Activated T-cell treated with anti-CD3 and anti-CD28 coated beads for 24 hours (primary cell): ENCODE results near the gene CHRNA3.
"Not testable (repeated sequence)": the region's sequence is repeated elsewhere in the genome, so short reads cannot be mapped to it uniquely, and the experiment has no call there.

Source experiments
- DNase-seq: peaks from one replicate; pipeline ENCODE4 v3.0.0-alpha.2; 2020; ENCODE audit warnings: low read depth

Gene CHRNA3

DNA sequence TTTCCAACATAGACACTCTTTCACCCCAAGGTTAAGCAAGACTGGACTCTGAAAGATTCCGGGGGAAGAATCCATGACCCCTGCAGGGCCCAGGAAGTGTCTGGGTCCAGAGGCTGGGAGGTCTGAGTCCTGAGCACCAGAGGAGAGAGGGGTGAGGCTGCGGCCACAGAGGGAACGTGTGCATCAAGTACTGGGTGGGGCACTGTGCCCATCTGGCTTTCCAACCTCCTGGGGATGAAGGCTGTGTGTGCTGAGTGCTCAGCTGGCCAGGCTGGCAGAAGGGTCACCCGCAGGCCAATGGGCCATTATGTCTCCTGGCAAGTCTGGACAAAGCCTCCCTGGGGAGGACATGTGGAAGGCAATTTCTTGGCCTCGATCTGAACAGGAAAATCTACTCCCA, 3.3 kb downstream of the CHRNA3 start:
- no peak for DNase-seq

DNA sequence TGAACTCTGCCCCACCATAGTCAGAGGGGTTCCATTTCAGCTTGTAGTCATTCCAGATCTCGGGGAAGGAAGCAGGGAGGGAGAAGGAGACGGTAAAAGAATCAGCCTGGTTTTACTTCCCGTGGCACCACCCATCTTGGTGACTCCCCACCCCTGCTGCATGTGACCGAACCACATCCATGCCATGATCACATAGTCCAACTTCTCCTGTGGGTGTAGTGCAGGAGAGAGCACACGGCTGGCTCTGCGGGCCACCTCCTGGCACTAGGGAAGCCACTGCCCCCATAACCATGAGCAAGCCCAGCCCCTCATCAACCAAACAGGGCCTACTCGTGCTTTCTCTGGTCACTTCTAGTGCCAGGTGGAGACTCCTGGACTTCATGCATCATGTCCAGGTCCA, 3.7 kb downstream of the CHRNA3 start:
- no peak for DNase-seq

DNA sequence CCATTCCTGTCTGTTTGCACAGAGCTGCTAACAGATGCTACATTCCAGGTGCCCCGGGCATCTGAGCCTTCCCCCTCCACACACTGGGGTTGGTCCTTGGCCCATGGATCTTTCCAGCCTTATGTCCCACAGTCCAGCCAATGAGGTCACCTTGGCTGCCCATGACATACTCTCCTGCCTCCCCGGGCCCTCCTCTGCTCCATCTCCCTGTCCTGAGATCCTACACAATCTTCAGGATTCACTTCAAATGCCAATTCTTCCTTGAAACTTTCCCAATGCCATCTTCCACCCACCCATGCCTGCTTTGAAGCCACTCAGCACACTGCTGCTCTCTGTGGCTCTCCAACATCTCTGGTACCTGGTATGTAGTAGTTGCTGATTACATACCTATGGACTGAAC, 4.3 kb downstream of the CHRNA3 start:
- no peak for DNase-seq

DNA sequence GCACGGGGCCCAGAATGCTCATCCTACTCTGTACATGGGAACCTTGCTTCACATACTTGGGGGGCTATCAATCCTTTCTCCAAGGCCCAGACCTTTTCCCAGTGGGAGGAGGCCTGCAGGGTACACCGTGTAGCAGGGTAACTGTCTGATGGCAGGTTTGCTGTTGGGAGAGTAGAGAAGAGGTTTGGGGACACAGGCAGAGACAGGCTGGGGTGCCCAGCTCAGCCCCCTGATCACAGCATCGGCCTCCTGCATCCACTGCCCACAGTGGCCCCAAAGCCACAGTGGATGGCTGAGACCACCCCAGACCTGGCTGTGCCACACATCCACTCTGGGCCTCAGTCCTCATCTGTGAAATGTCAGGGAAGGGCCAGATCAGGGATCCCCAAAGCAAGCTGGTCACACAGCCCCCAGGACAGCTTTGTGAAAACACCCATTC, 5.6 kb downstream of the CHRNA3 start:
- no peak for DNase-seq

DNA sequence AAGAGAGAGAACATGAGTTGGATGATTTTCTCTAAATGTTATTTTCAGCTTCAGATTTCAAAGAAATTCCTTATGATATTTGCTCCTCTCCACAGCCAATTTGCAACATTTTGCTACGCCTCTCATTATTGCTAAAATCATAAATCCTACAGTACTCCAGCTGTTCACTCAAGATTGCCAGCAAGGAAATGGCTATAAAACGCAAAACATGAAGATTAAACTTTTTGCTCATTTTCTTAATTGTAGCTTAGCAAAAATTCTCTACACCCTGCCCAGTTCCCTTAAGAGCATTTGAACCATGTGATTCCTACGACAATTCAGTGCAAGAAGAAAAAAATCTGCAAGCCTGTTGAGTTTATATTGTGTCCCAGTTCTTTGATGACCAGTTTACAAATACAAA, 6.8 kb downstream of the CHRNA3 start:
- no peak for DNase-seq

DNA sequence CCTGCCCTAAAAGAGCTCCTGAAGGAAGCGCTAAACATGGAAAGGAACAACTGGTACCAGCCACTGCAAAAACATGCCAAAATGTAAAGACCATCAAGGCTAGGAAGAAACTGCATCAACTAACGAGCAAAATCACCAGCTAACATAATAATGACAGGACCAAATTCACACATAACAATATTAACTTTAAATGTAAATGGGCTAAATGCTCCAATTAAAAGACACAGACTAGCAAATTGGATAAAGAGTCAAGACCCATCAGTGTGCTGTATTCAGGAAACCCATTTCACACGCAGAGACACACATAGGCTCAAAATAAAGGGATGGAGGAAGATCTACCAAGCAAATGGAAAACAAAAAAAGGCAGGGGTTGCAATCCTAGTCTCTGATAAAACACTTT, 11.2 kb downstream of the CHRNA3 start:
- not testable (repeated sequence) for DNase-seq

DNA sequence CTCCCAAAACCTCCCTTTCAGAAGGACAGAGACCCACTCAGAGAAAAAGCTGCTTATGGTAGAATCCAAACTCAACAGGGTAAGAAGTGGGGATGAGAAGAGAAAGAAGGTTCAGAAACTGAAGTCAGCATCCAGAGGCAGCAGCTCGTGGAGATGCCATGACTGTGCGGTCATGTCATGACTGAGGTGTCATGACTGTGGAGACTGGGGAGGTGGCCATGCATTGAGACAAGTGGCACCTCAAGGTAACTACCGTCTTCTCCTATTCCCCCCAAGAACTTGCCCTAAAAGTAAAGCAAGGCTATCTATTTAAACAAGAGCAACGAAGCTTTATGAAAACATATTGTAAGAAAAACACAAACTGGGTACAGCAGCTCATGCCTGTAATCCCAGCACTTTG, 15.1 kb downstream of the CHRNA3 start:
- no peak for DNase-seq

DNA sequence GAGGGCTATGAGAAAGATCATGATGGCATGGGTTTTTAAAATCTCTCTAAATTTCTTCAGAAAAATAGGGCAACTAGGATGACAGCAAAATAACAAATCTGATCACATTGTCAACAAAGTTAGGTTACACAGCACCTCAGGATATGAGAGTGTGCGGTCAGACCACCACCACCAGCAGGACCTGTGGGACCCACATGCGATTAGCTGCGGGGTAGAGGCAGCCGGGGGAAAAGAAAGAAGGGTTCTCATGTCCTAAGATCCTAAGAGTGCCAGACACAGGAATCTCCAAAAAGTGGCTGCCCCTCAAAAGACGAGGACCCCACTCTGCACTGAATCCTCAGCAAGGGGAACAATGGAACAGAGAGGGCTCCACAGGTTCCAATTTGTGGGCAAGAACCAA, 15.6 kb downstream of the CHRNA3 start:
- DNase-seq = no peak

DNA sequence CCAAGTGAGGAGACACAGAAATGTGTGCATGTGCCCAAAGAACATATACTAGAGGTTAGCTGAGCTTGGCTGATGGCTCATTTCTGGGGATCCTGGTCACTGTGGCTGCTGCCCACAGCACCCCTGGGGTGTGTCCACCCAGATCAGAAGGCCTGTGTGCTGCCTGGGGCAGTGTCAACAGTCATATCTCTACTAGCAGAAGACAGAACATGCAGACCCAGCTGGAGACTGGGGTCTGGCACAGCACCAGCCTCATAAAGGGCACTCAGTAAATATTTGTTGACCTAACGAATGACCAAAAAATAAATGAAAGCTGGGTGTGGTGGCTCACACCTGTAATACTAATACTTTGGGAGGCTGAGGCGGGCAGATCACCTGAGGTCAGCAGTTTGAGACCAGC, 16.4 kb downstream of the CHRNA3 start:
- DNase-seq = no peak

DNA sequence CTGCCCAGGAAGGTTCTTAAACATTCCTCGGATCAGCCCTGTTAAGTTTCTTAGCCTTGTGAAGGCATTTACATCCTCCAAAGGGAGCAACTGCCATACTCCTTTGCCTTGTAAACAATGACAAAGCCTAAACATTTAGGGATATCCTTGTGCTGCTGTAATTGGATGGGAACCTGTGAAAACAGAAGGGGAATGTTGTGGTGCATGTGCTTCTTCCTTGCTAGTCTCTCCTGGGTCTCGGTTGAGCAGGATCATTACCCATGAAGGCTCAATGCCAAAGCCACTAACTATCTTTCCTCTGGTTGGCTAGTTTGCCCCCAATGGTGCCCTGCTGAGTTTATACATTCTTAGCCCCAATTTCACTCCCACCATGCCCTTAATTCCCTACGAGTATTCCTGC, 17.3 kb downstream of the CHRNA3 start:
- DNase-seq = no peak

DNA sequence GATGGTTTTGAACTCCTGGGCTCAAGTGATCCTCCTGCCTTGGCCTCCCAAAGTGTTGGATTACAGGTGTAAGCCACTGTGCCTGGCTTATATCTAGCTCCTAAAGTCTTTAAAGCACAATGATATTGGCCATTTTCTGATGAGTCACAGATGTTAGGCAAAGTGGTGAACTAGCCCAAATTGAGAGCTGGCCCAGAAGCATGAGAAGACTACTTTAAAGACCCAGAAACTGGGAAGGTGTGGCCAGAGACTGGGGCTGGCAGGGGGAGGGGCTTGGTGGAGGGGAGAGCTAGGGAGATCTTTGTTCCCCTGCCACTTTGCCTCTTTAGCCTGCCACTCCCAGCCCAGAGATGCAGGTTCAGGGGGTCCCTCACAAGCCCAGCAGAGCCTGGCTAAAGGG, 21.6 kb downstream of the CHRNA3 start:
- DNase-seq = no peak

DNA sequence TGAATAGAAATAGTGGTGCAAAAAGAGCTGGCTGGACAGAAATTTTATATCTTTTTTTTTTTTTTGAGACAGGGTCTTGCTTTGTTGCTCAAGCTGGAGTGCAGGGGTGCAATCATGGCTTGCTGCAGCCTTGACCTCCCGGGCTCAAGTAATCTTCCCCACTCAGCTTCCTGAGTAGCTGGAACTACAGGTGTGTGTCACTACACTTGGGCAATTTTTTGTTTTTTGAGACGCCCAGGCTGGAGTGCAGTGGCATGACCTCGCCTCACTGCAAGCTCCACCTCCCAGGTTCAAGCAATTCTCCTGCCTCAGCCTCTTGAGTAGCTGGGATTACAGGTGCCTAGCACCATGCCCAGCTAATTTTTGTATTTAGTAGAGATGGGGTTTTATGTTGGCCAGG, 22.4 kb downstream of the CHRNA3 start:
- DNase-seq = no peak

DNA sequence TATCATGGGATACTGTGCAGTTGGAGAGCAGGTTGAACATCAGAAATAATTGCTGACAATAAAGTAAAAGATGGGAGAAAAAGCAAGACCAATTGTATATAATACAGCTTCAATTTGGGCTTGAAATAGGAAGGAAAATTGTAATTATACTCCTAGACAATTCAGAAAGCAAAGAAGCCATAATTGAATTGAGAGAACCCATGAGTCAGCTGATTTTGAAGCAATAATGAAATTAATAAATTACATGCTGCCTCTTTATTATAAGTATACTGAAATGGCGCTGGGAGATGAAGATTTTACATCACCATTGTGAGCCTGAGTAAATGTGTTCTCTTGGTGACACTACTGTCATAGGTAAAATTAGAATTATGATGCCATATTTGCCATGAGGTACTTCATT, 23.2 kb downstream of the CHRNA3 start:
- DNase-seq = no peak

DNA sequence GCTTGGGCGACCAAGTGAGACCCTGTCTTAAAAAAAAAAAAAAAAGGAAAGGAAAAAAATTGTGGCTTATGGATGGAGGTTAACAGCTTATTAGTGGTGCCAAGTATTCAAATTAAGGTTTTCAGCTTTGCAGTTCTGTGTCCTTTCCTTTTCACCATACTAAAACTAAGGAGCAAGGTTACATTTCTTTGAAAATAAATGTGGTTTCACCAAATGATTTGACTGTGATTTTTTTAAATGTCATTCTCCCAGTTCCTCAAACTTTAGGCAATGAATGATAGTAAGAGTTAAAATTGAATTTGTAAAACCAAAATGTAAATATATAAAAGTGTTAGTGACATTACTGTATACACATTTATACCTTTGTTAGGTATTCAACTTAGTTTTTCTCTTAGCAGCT, 45.9 kb downstream of the CHRNA3 start:
- DNase-seq = no peak

DNA sequence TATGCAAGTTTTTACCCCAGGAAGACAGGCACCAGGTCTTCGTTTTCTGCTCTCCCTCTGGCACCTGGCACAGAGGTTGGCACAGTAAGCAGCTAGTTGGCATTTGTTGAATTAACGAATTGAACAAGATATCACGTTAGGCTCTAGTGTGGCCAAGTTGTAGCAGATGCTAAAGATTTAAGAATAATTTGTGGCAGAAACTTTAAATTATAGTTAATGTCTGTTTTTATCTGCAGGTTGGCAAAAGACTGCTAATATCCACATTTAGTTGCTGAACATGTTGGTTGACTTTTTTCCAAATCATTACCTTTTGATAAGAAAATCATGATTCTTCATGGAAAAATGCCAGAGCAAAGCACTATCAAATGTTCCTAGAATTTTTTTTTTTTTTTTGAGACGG, 47.4 kb downstream of the CHRNA3 start:
- DNase-seq = no peak

DNA sequence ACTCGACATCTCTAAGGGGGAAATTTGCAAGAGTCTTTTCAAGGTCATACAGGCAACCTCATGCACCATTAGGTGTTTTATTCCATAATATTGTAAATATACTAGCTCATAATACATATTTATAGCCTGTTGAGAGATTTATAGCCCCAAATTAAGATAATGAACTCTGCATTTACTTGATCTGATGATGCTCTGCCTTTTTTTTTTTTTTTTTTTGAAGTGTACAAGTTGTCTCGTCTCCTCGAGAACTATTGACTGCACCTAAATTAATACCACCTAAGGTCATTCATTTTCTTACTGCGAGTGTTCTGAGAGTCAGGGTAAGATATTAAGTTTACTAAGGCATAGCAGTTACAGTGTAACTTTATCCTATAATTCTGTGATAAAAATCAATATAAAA, 49.4 kb downstream of the CHRNA3 start:
- DNase-seq = no peak

DNA sequence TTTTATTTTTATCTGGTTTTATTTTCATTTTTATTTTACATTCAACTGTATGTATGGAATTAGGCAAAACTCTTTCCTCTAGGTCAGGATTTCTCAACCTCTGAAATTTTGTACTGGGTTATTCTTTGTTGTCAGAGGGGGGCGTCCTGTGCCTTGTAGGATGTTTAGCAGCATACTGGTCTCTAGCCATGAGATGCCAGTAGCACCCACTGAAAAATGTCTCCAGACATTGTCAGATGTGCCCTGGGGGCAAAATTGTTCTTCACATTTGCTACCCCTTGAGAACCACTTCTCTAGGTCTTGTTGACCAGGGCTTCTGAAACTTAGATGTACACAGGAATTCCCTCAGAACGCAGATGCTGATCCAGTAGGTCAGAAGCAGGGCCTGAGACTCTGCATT, 50.1 kb downstream of the CHRNA3 start:
- DNase-seq = no peak

DNA sequence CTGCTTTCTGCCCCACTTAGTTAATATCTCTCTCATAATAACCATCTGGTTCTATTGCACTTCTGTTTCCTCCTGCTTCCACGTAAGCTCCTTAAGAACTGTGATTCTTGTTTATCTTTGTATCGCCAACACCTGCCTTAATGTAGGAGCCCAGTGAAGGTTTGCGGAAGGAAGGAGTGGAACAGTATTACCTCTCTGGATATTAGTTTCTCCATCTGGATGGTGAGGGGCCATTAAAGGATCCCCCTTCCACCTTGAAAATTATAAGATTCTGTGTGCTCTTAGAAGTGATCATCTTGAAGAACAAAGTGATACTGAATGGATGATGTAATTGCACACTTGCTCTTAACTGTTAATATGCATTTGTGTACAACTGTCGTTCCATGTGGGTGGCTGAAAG, 53.3 kb downstream of the CHRNA3 start:
- DNase-seq = no peak

DNA sequence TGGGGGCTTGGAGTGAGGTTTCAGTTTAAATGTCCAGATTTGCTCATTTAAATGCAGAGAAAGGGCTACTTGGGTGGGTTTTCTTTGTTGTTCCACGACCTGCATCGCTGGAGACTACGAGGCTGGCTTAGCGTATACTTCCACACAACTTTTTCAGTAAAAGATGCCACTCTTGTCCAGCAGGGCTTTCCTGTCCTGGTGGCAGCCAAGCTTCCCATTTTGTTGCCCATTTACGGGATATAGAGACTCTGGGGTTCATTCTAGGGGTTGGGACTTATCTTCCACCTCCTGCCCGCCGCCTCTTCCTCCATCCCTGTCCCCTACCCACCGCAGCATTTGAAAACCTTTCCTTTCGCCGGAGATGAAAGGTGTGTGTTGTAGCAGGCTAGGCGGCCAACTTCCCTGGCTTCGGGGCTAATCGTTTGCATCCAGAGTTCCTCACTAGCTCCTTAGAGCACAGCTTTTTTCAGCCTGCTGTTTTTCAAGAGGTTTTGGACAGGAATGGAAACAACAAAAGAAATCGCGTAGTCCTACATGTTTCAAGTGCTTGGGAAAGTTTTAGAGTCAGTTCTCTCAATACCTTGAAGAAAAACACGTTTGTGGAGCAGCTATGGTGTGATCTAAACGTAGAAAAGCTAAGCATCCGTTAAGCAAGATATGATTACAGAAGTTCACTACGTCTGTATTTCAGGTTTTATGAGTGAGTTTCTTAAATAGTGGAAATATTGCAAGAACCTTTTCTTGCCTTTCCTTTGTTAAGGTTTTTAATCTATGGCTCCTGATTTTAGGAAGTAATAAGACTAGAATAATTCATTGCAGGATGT, 54.6 kb downstream of the CHRNA3 start:
- DNase-seq = no peak

DNA sequence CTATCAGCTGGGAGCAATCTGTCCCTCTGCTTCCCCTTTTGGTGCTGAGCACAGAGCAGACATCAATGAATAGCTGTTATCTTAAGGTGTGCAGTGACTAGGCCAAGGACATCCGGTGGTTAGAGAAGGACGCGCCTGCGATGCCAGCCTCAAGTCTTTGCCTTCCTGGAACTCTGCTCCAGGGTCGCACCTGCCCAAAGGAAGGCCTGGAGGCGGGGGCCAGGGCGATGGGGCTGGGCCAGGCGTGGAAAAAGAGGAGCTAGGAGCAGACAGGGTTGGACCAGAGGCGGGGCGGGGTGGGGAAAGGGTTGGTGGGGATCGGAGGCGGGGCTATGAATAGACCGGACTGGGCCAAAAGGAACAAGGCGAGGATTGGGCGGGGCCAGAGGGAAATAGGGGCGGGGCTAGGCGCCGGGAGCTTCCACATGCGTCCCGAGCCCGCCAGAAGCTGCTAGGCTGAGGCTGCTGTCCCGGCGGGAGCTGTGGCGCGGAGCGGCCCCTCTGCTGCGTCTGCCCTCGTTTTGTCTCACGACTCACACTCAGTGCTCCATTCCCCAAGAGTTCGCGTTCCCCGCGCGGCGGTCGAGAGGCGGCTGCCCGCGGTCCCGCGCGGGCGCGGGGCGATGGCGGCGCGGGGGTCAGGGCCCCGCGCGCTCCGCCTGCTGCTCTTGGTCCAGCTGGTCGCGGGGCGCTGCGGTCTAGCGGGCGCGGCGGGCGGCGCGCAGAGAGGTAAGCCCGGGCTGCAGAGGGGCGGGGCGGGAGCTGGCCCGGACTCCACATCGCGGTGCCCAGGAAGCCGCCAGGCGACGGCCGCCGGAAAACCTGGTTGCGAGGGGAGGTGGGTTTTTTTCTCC, 55.5 kb downstream of the CHRNA3 start, which contains the start of gene CHRNA5:
Gene CHRNA5 (plus strand): TSS at position 424 of the 854 bp plus-strand sequence. CDS start 200 bp downstream, at position 624.
- peak; percentile 74 for DNase-seq

DNA sequence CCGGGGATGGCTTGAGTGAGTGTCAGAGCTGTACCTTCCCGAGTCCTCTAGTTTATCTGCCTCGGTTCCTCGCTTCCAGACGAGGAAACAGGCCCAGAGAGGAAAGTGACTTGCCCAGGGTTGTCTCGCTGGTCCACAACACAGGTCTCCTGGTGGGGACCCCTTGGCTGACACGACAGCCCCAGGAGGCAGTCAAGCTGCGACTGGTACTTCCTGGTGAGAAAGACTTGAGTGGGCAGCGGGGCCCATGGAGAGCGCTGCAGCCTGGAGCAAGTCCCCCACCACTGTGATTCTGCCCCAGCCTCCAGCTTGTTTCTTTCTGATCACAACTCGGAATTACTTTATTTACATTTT, 56.1 kb downstream of the CHRNA3 start:
- DNase-seq = no peak

DNA sequence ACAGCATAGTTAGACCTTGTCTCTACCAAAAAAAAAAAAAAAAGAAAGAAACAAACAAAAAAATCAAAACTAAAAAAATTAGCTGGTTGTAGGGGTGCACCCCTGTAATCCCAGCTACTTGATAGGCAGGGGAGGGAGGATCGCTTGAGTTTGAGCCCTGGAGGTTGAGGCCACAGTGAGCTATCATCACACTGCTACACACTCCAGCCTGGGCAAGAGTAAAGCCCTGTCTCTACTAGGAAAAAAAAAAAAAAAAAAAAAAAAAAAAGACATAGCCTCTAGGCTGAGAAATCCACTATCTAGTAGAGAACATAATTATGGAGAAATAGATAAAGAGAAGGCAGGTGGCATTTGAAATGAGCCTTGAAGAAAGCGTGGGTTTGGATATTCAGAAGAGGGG, 57.7 kb downstream of the CHRNA3 start:
- DNase-seq = no peak

DNA sequence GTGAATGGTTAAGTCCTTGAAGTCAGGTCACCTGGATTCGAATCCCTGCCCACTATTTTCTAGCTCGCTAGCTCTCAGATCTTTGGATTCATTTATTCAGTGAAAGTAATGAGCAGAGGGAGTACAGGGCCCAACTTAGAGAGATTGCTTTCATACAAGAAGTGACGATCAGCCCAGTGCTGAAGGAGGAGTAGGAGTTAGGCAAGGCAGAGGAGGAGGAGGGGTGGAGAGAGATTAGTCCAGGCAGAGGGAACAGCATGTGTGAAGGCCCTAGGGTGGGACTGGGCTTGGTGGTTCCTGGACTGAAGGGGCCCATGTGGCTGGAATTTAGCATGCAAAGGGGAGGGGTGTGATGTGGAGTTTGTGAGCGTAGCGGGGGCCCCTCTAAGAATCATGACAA, 59.3 kb downstream of the CHRNA3 start:
- DNase-seq = no peak
